ENCODE data around the gene PTPN4.

The PTPN4 gene

GRCh38 chr2:119819846-119820245 lies 60.1 kb downstream of the PTPN4 start:
- Histone ChIP-seq H3K27ac (replicated peaks) (no peak overlapping the region), H3K27me3 (ENCODE audit: insufficient read depth, poor library complexity, severe bottlenecking) (no peaks in the 10 kb centered on the region), H3K4me3 (replicated peaks; ENCODE audit: insufficient read depth, low read length) (no peak overlapping the region)
- TF ChIP-seq REST (IDR thresholded peaks at IDR 0.05; ENCODE audit: insufficient replicate concordance, low read depth) (no peak), GABPA (IDR thresholded peaks at IDR 0.05; ENCODE audit: low read depth) (no peak), CTCF (IDR thresholded peaks at IDR 0.05; ENCODE audit: insufficient read depth, low read length) (no peak), SPI1 (IDR thresholded peaks at IDR 0.05; ENCODE audit: borderline replicate concordance, low read depth) (no peak), POLR2AphosphoS5 (IDR thresholded peaks at IDR 0.05; ENCODE audit: low read depth) (no peak)
- no peak for DNase-seq (ENCODE audit: low read depth in 1 of 2, low spot score in 1 of 2)

- DNase-seq (ENCODE audit: low read depth in 1 of 2, low spot score in 1 of 2) = no peak
- no peaks in the 10 kb centered on the region for H3K27me3 ChIP-seq (ENCODE audit: insufficient read depth, poor library complexity, severe bottlenecking)
- H3K4me3 ChIP-seq (replicated peaks; ENCODE audit: insufficient read depth, low read length) = no peak overlapping the region
- TF ChIP-seq SPI1 (IDR thresholded peaks at IDR 0.05; ENCODE audit: borderline replicate concordance, low read depth) = no peak
- TF ChIP-seq CTCF (IDR thresholded peaks at IDR 0.05; ENCODE audit: insufficient read depth, low read length) = no peak
- TF ChIP-seq GABPA (IDR thresholded peaks at IDR 0.05; ENCODE audit: low read depth) = no peak
- TF ChIP-seq REST (IDR thresholded peaks at IDR 0.05; ENCODE audit: insufficient replicate concordance, low read depth) = no peak
- no peak for TF ChIP-seq POLR2AphosphoS5 (IDR thresholded peaks at IDR 0.05; ENCODE audit: low read depth)
- no peak overlapping the region for H3K27ac ChIP-seq (replicated peaks)
Measured at GRCh38 chr2:119820275-119820674, 60.6 kb downstream of the PTPN4 start.

- Histone ChIP-seq H3K4me3 (replicated peaks; ENCODE audit: insufficient read depth, low read length) (no peak overlapping the region), H3K27me3 (ENCODE audit: insufficient read depth, poor library complexity, severe bottlenecking) (no peaks in the 10 kb centered on the region), H3K27ac (replicated peaks) (no peak overlapping the region)
- TF ChIP-seq GABPA (IDR thresholded peaks at IDR 0.05; ENCODE audit: low read depth) (no peak), REST (IDR thresholded peaks at IDR 0.05; ENCODE audit: insufficient replicate concordance, low read depth) (no peak), POLR2AphosphoS5 (IDR thresholded peaks at IDR 0.05; ENCODE audit: low read depth) (no peak)
- no peak for DNase-seq (ENCODE audit: low read depth in 1 of 2, low spot score in 1 of 2)
Measured at GRCh38 chr2:119821266-119821665, 61.5 kb downstream of the PTPN4 start.
